H1 (cell line): ENCODE measurements around the gene CACNB2. TPM values are rescaled to one million over a fixed set of nuclear protein-coding genes. Genes with fewer than 3 reads are reported as not detected.

Experiments used
- CTCF ChIA-PET: fragments of 300-600 bp; sonication (Branson Sonifier 250); formaldehyde crosslinking; loops from one replicate; lab custom pipeline; 2021; ENCODE audit not compliant: partially characterized antibody; lab: Charles Lee
- POLR2A ChIA-PET: fragments of 300-600 bp; sonication (Branson Sonifier 250); formaldehyde crosslinking; loops from one replicate; lab custom pipeline; 2021; ENCODE audit warnings: inconsistent platforms; ENCODE audit not compliant: partially characterized antibody; lab: Charles Lee
- DNase-seq, 2 experiments: peaks; one replicate each; pipeline versions ENCODE4 v3.0.0 to v3.0.0-alpha.2; 2010 to 2022; ENCODE audit warnings: low spot score in 2 of 2, low read depth in 1 of 2, mixed read lengths in 1 of 2
- FAIRE-seq: peaks from 2 replicates; lab custom pipeline; 2011; peaks lifted over from hg19 to GRCh38; lab: Jason Lieb, UNC
- H2AFZ ChIP-seq: 2 replicates; pipeline ENCODE4 v1.8.1; 2012; ENCODE audit warnings: low read length, inconsistent platforms
- H2AK5ac ChIP-seq: 2 replicates; pipeline ENCODE4 v1.6.1; 2013; ENCODE audit warnings: low read depth, low read length
- H2BK120ac ChIP-seq: replicated peaks from 2 replicates; pipeline ENCODE3; 2013; ENCODE audit warnings: low read depth, low read length, inconsistent platforms
- H2BK12ac ChIP-seq: 2 replicates; pipeline ENCODE4 v1.6.1; 2013; ENCODE audit warnings: low read depth, low read length
- H2BK15ac ChIP-seq: 2 replicates; pipeline ENCODE4 v1.6.1; 2013; ENCODE audit warnings: low read length
- H2BK20ac ChIP-seq: 2 replicates; pipeline ENCODE4 v1.6.1; 2013; ENCODE audit warnings: low read length
- H2BK5ac ChIP-seq: 2 replicates; pipeline ENCODE4 v1.6.1; 2013; ENCODE audit warnings: low read depth, low read length
- H3K14ac ChIP-seq: 2 replicates; pipeline ENCODE4 v1.6.1; 2013; ENCODE audit warnings: inconsistent platforms; ENCODE audit not compliant: insufficient read length
- H3K18ac ChIP-seq: 2 replicates; pipeline ENCODE4 v1.6.1; 2013; ENCODE audit warnings: low read length; ENCODE audit errors: extremely low read depth
- H3K23ac ChIP-seq: 2 replicates; pipeline ENCODE4 v1.6.1; 2013; ENCODE audit warnings: inconsistent platforms; ENCODE audit not compliant: insufficient read length
- H3K23me2 ChIP-seq: 2 replicates; pipeline ENCODE4 v1.6.1; 2013; ENCODE audit warnings: low read depth, low read length
- H3K27ac ChIP-seq: 2 replicates; pipeline ENCODE4 v1.6.1; 2011; ENCODE audit warnings: low read depth, low read length, inconsistent platforms
- H3K27me3 ChIP-seq, 4 experiments: replicated peaks in 1 of 4; 1 replicate in 1 of 4; 2 replicates in 3 of 4; pipeline versions ENCODE4 v1.6.1 to v1.8.1; 2011 to 2013; ENCODE audit warnings: low read length in 3 of 4, mild to moderate bottlenecking in 3 of 4, inconsistent platforms in 2 of 4, mixed read lengths in 2 of 4, moderate library complexity in 1 of 4; ENCODE audit not compliant: control insufficient read depth in 3 of 4, insufficient read depth in 3 of 4; ENCODE audit errors: extremely low read depth in 1 of 4
- H3K36me3 ChIP-seq, 4 experiments: 2 replicates each; pipeline versions ENCODE4 v1.6.1 to v1.8.1; 2011 to 2013; ENCODE audit warnings: mild to moderate bottlenecking in 4 of 4, low read length in 3 of 4, moderate library complexity in 2 of 4, control low read depth in 1 of 4, inconsistent platforms in 1 of 4; ENCODE audit not compliant: insufficient read depth in 4 of 4, control insufficient read depth in 2 of 4
- H3K4ac ChIP-seq: replicated peaks from 2 replicates; pipeline ENCODE3; 2013; ENCODE audit warnings: low read length, low read depth, mixed read lengths, inconsistent platforms; ENCODE audit not compliant: insufficient read length
- H3K4me1 ChIP-seq, 4 experiments: replicated peaks in 1 of 4; 1 replicate in 1 of 4; 2 replicates in 3 of 4; pipeline versions ENCODE4 v1.6.1 to v1.8.1; 2011 to 2013; ENCODE audit warnings: low read length in 3 of 4, inconsistent platforms in 2 of 4, mixed read lengths in 1 of 4; ENCODE audit not compliant: insufficient read depth in 4 of 4, control insufficient read depth in 3 of 4
- H3K4me2 ChIP-seq, 2 experiments: 2 replicates each; pipeline versions ENCODE4 v1.6.1 to v1.8.1; 2011 to 2013; ENCODE audit warnings: low read depth in 2 of 2, low read length in 2 of 2, control low read depth in 1 of 2, inconsistent platforms in 1 of 2, mild to moderate bottlenecking in 1 of 2; ENCODE audit not compliant: insufficient read depth in 1 of 2
- H3K4me3 ChIP-seq, 4 experiments: fragments of 200-600, 300-600 bp in 1 of 4; sonication (generic), shearing (Covaris generic), sonication (Bioruptor Twin) in 1 of 4; 2 replicates each; pipeline versions ENCODE4 v1.5.1 to v1.8.1; 2011 to 2016; ENCODE audit warnings: low read length in 4 of 4, low read depth in 3 of 4, control low read depth in 2 of 4, inconsistent platforms in 2 of 4, mild to moderate bottlenecking in 2 of 4, mixed read lengths in 1 of 4, moderate library complexity in 1 of 4; ENCODE audit not compliant: insufficient read depth in 2 of 4; ENCODE audit errors: extremely low read depth in 1 of 4
- H3K56ac ChIP-seq: replicated peaks from 2 replicates; pipeline ENCODE3; 2013; ENCODE audit warnings: low read depth, mild to moderate bottlenecking, mixed read lengths, low read length, inconsistent platforms; ENCODE audit not compliant: insufficient read length
- H3K79me1 ChIP-seq: 2 replicates; pipeline ENCODE4 v1.6.1; 2013; ENCODE audit warnings: low read depth, low read length, control low read depth
- H3K79me2 ChIP-seq, 2 experiments: 2 replicates each; pipeline versions ENCODE4 v1.6.1 to v1.8.1; 2012 to 2013; ENCODE audit warnings: low read length in 2 of 2, mild to moderate bottlenecking in 2 of 2, inconsistent platforms in 1 of 2; ENCODE audit not compliant: insufficient read depth in 2 of 2, control insufficient read depth in 1 of 2
- H3K9ac ChIP-seq, 4 experiments: replicated peaks in 1 of 4; 1 replicate in 1 of 4; 2 replicates in 3 of 4; pipeline versions ENCODE4 v1.6.1 to v1.8.1; 2011 to 2013; ENCODE audit warnings: low read depth in 3 of 4, low read length in 3 of 4, control low read depth in 2 of 4, mild to moderate bottlenecking in 2 of 4, moderate library complexity in 2 of 4, inconsistent platforms in 1 of 4; ENCODE audit errors: extremely low read depth in 1 of 4
- H3K9me3 ChIP-seq, 2 experiments: 2 replicates each; pipeline versions ENCODE4 v1.6.1 to v1.8.1; 2012 to 2013; ENCODE audit warnings: mild to moderate bottlenecking in 2 of 2, moderate library complexity in 2 of 2, control low read depth in 1 of 2, inconsistent platforms in 1 of 2, low read depth in 1 of 2, low read length in 1 of 2, mixed read lengths in 1 of 2; ENCODE audit not compliant: insufficient read depth in 2 of 2
- H4K20me1 ChIP-seq, 2 experiments: replicated peaks in 1 of 2; 2 replicates each; pipeline versions ENCODE3 to v1.8.1; 2011 to 2013; ENCODE audit warnings: inconsistent platforms in 2 of 2, low read length in 2 of 2, mild to moderate bottlenecking in 1 of 2; ENCODE audit not compliant: insufficient read depth in 2 of 2, control insufficient read depth in 1 of 2
- H4K5ac ChIP-seq: 2 replicates; pipeline ENCODE4 v1.6.1; 2013; ENCODE audit warnings: low read length, low read depth, mixed read lengths, inconsistent platforms; ENCODE audit not compliant: insufficient read length
- H4K8ac ChIP-seq: 2 replicates; pipeline ENCODE4 v1.8.0; 2013; ENCODE audit warnings: mild to moderate bottlenecking, moderate library complexity, low read length, inconsistent platforms; ENCODE audit not compliant: insufficient read depth; ENCODE audit errors: extremely low read depth
- H4K91ac ChIP-seq: replicated peaks from 2 replicates; pipeline ENCODE3; 2013; ENCODE audit warnings: low read length, mixed read lengths, inconsistent platforms; ENCODE audit not compliant: insufficient read length
- BCL11A ChIP-seq, 2 experiments: IDR thresholded peaks; one replicate each; pipeline ENCODE4 v1.6.1; 2011; ENCODE audit warnings: low read depth in 2 of 2, low read length in 2 of 2, mild to moderate bottlenecking in 2 of 2
- BRCA1 ChIP-seq: IDR thresholded peaks from 2 replicates; pipeline ENCODE4 v1.6.1; 2012; ENCODE audit warnings: low read depth, low read length, improper control_type of control experiment
- CBX8 ChIP-seq: fragments of 300-800, 300-1000 bp; sonication (generic); IDR thresholded peaks from 2 replicates; pipeline ENCODE4 v1.7.1; 2016; ENCODE audit warnings: low read depth, low read length, borderline replicate concordance
- CHD2 ChIP-seq: IDR thresholded peaks from 2 replicates; pipeline ENCODE4 v1.6.1; 2012; ENCODE audit warnings: low read length, improper control_type of control experiment
- CTCF ChIP-seq, 3 experiments: IDR thresholded peaks; 1 replicate in 2 of 3; 2 replicates in 1 of 3; pipeline versions ENCODE4 v1.5.1 to v1.6.1; 2011; ENCODE audit warnings: low read length in 3 of 3, mild to moderate bottlenecking in 3 of 3, inconsistent platforms in 2 of 3, low read depth in 1 of 3, moderate library complexity in 1 of 3; ENCODE audit not compliant: insufficient read depth in 1 of 3; ENCODE audit errors: control extremely low read depth in 1 of 3
- FOSL1 ChIP-seq: IDR thresholded peaks from 2 replicates; pipeline ENCODE4 v1.6.1; 2011; ENCODE audit warnings: mild to moderate bottlenecking, low read depth, low read length, moderate library complexity; ENCODE audit not compliant: insufficient read depth
- GABPA ChIP-seq: IDR thresholded peaks from 2 replicates; pipeline ENCODE4 v1.6.1; 2011; ENCODE audit warnings: mild to moderate bottlenecking, low read length, moderate library complexity, borderline replicate concordance; ENCODE audit not compliant: insufficient read depth
- JUN ChIP-seq: IDR thresholded peaks from 2 replicates; pipeline ENCODE4 v1.6.1; 2011; ENCODE audit warnings: low read depth, mild to moderate bottlenecking, improper control_type of control experiment, low read length
- PHF8 ChIP-seq: fragments of 200-600 bp; sonication (generic); conservative IDR thresholded peaks from 2 replicates; pipeline ENCODE4 v1.7.1; 2012; ENCODE audit warnings: low read depth, mild to moderate bottlenecking, inconsistent platforms, low read length, moderate library complexity
- POLR2AphosphoS5 ChIP-seq: IDR thresholded peaks from 2 replicates; pipeline ENCODE4 v1.6.1; 2011; ENCODE audit warnings: low read depth, low read length
- SIN3A ChIP-seq, 2 experiments: IDR thresholded peaks in 1 of 2; conservative IDR thresholded peaks in 1 of 2; 2 replicates each; pipeline ENCODE4 v1.6.1; 2011 to 2012; ENCODE audit warnings: low read length in 2 of 2, improper control_type of control experiment in 1 of 2, low read depth in 1 of 2, mild to moderate bottlenecking in 1 of 2
- YY1 ChIP-seq: IDR thresholded peaks from 2 replicates; pipeline ENCODE4 v1.6.1; 2011; ENCODE audit warnings: low read depth, mild to moderate bottlenecking, low read length
- WGBS, 2 experiments: shearing (Covaris generic) in 1 of 2; methylation state at CpG; one replicate each; pipeline versions ENCODE4 v1.1.6 to v1.1.7; 2013 to 2015; ENCODE audit warnings: low lambda C conversion rate in 2 of 2, mixed read lengths in 2 of 2, inconsistent platforms in 1 of 2, low coverage in 1 of 2, missing lambda C conversion rate in 1 of 2; ENCODE audit not compliant: insufficient replicate concordance in 2 of 2, insufficient coverage in 1 of 2, insufficient read length in 1 of 2; ENCODE audit errors: extremely low coverage in 1 of 2, missing lambda C conversion rate in 1 of 2; 5-methylcytosine and 5-hydroxymethylcytosine counted together
- polyA plus RNA-seq, 7 experiments: library from polyadenylated mRNA; depleted of rRNA in 3 of 7; stranded (reverse) in 5 of 7; unstranded in 2 of 7; fragments of >200 nt in 5 of 7; fragments of 200-250 nt in 2 of 7; gene quantifications; 1 replicate in 5 of 7; 2 replicates in 1 of 7; 4 replicates in 1 of 7; pipeline versions ENCODE4 v1.2.1 to v1.2.3, GENCODE V29; 2011 to 2013; ENCODE audit warnings: missing spikeins in 2 of 7, mixed read lengths in 2 of 7
- total RNA-seq: library from RNA; stranded (reverse); fragmentation: NEBNext Ultra II Directional; extraction: Animal tissue kit (Norgen Biotek cat#: 25700); gene quantifications from 2 replicates; pipeline ENCODE4 v1.2.1, GENCODE V29; 2021

The CACNB2 gene
- total and polyA plus RNA-seq, 2 of the 8 experiments (the other 6 are each of a cell fraction or from before 2014, with no cell fraction given): 2.4 to 3.2 TPM

- no peak overlapping the region for H2AFZ ChIP-seq
- no peak overlapping the region for H3K4ac ChIP-seq
- ChIA-PET POLR2A (no interaction called here), CTCF (interaction anchor here (0.6 to 3.0 kb wide), 3 partner anchors 8 to 49 kb away, joined by 3 to 10 read pairs (median 4); no protein-coding TSS in a partner anchor)
- no peak overlapping the region for H3K9ac ChIP-seq
- no peak overlapping the region for H4K91ac ChIP-seq
- no peak overlapping the region for H3K4me2 ChIP-seq
- no peak overlapping the region for H3K18ac ChIP-seq
- H2BK5ac ChIP-seq: no peak overlapping the region
- WGBS, 2 experiments: 47% methylated on average over 2 of the region's 2 CpGs; no CpG with 5 or more reads in 1 of the 2 experiments
- H3K9me3 ChIP-seq: no peaks in the 10 kb centered on the region
- no peak overlapping the region for H2BK20ac ChIP-seq
- no peak overlapping the region for H2BK120ac ChIP-seq
- no peaks in the 10 kb centered on the region for H3K36me3 ChIP-seq
- H2BK15ac ChIP-seq: no peak overlapping the region
- no peak overlapping the region for H2BK12ac ChIP-seq
- H3K56ac ChIP-seq: no peak overlapping the region
- FAIRE-seq: no peak
- H3K23me2 ChIP-seq: no peaks in the 10 kb centered on the region
- DNase-seq: no peak
- no peaks in the 10 kb centered on the region for H4K20me1 ChIP-seq
- no peak overlapping the region for H2AK5ac ChIP-seq
- H3K27me3 ChIP-seq: no peaks in the 10 kb centered on the region
- H3K79me1 ChIP-seq: no peaks in the 10 kb centered on the region
- no peak overlapping the region for H3K27ac ChIP-seq
- no peak overlapping the region for H3K14ac ChIP-seq
- no peaks in the 10 kb centered on the region for H3K79me2 ChIP-seq
- H4K8ac ChIP-seq: no peak overlapping the region
- no peak overlapping the region for H3K23ac ChIP-seq
- no peak overlapping the region for H3K4me3 ChIP-seq
- H4K5ac ChIP-seq: no peak overlapping the region
- H3K4me1 ChIP-seq: no peaks in the 10 kb centered on the region
- TF ChIP-seq FOSL1 (no peak), CHD2 (no peak), PHF8 (no peak), BCL11A (IDR thresholded peaks at IDR 0.05; ENCODE audit: low read depth in 2 of 2, low read length in 2 of 2) (no peak), BRCA1 (no peak), YY1 (no peak), POLR2AphosphoS5 (no peak), SIN3A (conservative IDR thresholded peaks at IDR 0.05 in 1 of 2, IDR thresholded peaks at IDR 0.05 in 1 of 2; ENCODE audit: low read depth in 1 of 2, low read length in 2 of 2) (no peak), JUN (no peak), CBX8 (no peak), GABPA (no peak), CTCF (IDR thresholded peaks at IDR 0.05; ENCODE audit: control extremely low read depth in 1 of 3, insufficient read depth in 1 of 3, low read depth in 1 of 3, low read length in 3 of 3) (no peak)
Observed at GRCh38 chr10:18209241-18209640, 69.0 kb downstream of the CACNB2 start.
